Type B pancreatic cell (in vitro differentiated cells): Measurements from ENCODE around the gene RIMBP2. TPM values are rescaled to one million over a fixed set of nuclear protein-coding genes. Genes with fewer than 3 reads are reported as not detected.

Experiments used
- DNase-seq: peaks from one replicate; pipeline ENCODE4 v3.0.0; 2021; ENCODE audit warnings: mixed read lengths; ENCODE audit not compliant: unreplicated experiment; ENCODE audit errors: extremely low spot score
- H3K27ac Mint-ChIP-seq: 2 replicates; pipeline ENCODE4 v1.8.0; 2021; ENCODE audit warnings: mild to moderate bottlenecking, mixed read lengths
- H3K27me3 Mint-ChIP-seq: 2 replicates; pipeline ENCODE4 v1.8.0; 2021; ENCODE audit warnings: mixed read lengths
- H3K36me3 Mint-ChIP-seq: 2 replicates; pipeline ENCODE4 v1.8.0; 2021; ENCODE audit warnings: mixed read lengths
- H3K4me1 Mint-ChIP-seq: one replicate; pipeline ENCODE4 v1.8.0; 2021; ENCODE audit warnings: mixed read lengths; ENCODE audit not compliant: unreplicated experiment
- H3K4me3 Mint-ChIP-seq: 2 replicates; pipeline ENCODE4 v1.8.0; 2021; ENCODE audit warnings: mild to moderate bottlenecking, mixed read lengths
- H3K9me3 Mint-ChIP-seq: 2 replicates; pipeline ENCODE4 v1.8.0; 2021; ENCODE audit warnings: mixed read lengths
- total RNA-seq: library from RNA; stranded (reverse); gene quantifications from 2 replicates; pipeline ENCODE4 v1.2.1, GENCODE V29; 2021; ENCODE audit warnings: low replicate concordance
- TF ChIP-seq, protein P1 (sequence below): fragments of 200-600 bp; sonication (generic); conservative IDR thresholded peaks from 2 replicates; pipeline ENCODE4 v1.5.0; 2021; ENCODE audit warnings: antibody characterized with exemption, mild to moderate bottlenecking

Gene RIMBP2
- total RNA-seq, 1 donor from 2014 or later = 23.7 TPM

DNA sequence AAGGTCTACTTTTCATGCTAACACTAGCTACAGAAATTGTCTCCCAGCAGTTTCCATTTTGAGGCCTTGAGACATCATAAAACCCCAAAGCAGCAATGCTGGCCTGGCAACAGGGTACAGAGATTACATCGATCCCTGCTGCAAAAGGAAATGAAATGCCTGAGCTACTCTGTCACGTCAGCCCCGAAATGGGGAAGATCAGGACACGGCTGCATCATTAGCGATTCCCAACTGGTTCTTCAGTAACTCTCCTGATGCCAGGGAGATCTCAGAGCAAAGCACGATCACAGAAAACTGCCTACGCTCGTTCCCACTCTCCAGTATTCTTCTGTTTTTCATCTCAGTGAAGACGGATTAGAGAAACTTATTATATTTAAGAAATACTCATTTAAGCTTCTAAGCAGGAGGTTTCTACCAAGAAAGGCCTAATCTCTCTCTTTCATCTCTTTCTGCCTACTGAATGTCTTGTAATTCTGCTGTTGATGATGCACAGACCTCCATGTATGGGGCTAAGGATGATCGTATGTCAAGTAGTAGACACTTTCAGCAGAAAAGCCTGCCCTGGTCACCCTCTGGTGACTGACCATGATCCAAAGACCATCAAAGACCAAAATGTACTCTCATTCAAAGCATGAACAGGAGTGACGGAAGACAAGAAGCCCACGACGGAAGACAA, 168.5 kb downstream of the RIMBP2 start:
- H3K36me3 Mint-ChIP-seq = no peaks in the 10 kb centered on the region
- H3K9me3 Mint-ChIP-seq = no peaks in the 10 kb centered on the region
- H3K4me1 Mint-ChIP-seq = no peaks in the 10 kb centered on the region
- no peaks in the 10 kb centered on the region for H3K27me3 Mint-ChIP-seq
- TF ChIP-seq, protein P1, sequence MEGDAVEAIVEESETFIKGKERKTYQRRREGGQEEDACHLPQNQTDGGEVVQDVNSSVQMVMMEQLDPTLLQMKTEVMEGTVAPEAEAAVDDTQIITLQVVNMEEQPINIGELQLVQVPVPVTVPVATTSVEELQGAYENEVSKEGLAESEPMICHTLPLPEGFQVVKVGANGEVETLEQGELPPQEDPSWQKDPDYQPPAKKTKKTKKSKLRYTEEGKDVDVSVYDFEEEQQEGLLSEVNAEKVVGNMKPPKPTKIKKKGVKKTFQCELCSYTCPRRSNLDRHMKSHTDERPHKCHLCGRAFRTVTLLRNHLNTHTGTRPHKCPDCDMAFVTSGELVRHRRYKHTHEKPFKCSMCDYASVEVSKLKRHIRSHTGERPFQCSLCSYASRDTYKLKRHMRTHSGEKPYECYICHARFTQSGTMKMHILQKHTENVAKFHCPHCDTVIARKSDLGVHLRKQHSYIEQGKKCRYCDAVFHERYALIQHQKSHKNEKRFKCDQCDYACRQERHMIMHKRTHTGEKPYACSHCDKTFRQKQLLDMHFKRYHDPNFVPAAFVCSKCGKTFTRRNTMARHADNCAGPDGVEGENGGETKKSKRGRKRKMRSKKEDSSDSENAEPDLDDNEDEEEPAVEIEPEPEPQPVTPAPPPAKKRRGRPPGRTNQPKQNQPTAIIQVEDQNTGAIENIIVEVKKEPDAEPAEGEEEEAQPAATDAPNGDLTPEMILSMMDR = no peak
- DNase-seq = no peak
- no peak overlapping the region for H3K27ac Mint-ChIP-seq
- no peak overlapping the region for H3K4me3 Mint-ChIP-seq

DNA sequence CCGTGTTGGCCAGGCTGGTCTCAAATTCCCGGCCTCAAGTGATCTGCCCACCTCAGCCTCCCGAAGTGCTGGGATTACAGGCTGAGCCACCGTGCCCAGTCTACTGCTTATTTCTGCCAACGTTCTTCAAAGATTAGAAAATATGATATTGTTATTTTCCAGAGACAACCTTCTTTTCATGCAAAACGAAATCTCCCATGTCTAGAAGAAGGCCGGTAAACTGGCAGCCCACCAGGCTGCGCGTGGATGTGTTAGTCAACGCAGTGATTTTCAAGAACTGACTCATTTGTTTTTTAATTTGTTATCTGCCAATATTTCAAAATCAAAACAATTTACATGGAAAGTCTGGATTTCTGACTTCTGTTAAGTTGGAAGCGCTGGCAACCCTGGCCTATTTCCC, 169.6 kb downstream of the RIMBP2 start:
- no peaks in the 10 kb centered on the region for H3K4me1 Mint-ChIP-seq

DNA sequence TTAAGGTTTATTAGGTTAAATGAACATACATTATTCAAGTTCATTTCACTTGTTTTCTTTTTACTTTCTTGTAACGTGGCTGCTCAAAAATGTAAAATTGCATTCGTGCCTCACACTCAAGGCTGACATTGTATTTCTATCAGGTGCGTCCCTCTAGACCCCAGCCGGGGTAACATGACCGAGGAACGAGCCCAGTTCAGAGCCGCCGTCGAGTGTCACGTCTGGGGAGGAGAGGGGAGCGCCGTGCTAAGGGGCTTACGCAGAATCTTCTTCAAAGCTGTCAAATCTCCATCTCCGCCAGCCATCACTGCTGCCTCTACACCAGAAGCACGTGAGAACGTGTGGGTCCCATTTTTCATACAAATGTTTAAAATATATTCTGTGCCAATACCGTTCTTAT, 170.6 kb downstream of the RIMBP2 start:
- peaks cover 3% of the 10 kb centered on the region for H3K9me3 Mint-ChIP-seq
- TF ChIP-seq, protein P1 = no peak
- H3K27ac Mint-ChIP-seq = no peak overlapping the region
- no peak overlapping the region for H3K4me3 Mint-ChIP-seq
- H3K27me3 Mint-ChIP-seq = no peaks in the 10 kb centered on the region
- no peak for DNase-seq
- no peaks in the 10 kb centered on the region for H3K4me1 Mint-ChIP-seq
- H3K36me3 Mint-ChIP-seq = no peaks in the 10 kb centered on the region

More for the DNA sequence above, 169.6 kb downstream of the RIMBP2 start:
- Mint-ChIP-seq H3K27me3 (no peaks in the 10 kb centered on the region), H3K9me3 (no peaks in the 10 kb centered on the region), H3K27ac (no peak overlapping the region), H3K36me3 (no peaks in the 10 kb centered on the region), H3K4me3 (no peak overlapping the region)
- TF ChIP-seq, protein P1 = no peak
- DNase-seq = no peak

DNA sequence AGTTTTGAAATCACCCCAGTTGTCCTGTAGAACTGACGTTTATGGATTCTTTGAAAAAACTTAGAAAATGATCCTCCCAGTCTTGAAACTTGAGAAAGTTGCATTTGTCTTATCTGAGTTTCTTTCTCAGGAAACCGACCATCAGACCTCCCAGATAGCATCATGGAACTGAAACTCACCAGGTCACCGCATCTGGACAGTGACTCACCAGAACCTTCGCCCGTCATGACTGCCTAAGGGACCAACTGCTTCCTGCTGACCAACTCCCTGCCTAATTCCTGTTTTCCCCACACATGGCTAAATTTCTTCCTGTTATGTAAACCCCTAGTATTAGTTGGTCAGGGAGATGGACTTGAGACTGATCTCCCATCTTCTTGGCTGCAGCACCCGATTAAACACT, 175.7 kb downstream of the RIMBP2 start:
- H3K27me3 Mint-ChIP-seq = peaks cover 3% of the 10 kb centered on the region
- H3K4me3 Mint-ChIP-seq = no peak overlapping the region
- no peaks in the 10 kb centered on the region for H3K4me1 Mint-ChIP-seq
- no peak for DNase-seq
- TF ChIP-seq, protein P1 = no peak
- no peak overlapping the region for H3K27ac Mint-ChIP-seq
- peaks cover 3% of the 10 kb centered on the region for H3K36me3 Mint-ChIP-seq
- H3K9me3 Mint-ChIP-seq = peaks cover 6% of the 10 kb centered on the region

DNA sequence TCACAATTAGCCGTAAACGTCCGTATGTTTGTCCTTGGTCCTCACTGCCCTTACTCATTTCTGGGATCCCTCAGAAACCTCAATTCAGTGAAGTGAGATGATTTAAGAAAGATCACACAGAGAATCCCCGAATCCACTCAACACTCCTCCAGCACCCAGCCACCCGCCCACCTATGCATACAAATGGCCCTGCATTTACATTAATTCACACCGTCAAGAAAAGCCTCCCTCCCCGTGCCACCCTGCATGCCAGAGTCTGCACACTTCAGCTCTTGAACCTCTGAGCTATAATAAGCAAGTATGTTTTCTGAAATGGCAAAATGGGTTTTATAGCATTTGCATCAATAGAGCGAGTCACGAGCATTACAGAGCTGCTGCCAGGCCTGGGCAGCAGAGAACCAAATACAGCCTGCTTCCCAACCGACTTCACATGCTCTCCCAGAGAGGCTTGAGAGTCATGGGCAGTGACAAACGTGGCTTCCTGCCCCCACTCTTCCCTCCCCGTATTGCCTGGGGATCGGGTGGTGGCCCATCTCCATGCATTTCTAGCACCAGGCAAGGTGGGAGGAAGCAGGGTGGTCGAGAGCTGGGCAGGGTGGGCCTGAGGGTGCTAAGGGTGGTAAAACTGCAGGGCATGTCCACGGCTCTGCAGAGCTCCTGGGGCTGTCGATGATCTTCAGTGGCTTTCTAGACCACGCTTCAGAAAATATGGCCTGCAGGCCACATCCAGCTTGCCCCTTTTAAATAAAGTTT, 177.6 kb downstream of the RIMBP2 start:
- TF ChIP-seq, protein P1 = no peak
- no peak for DNase-seq
- Mint-ChIP-seq H3K4me1 (no peaks in the 10 kb centered on the region), H3K9me3 (peaks cover 6% of the 10 kb centered on the region), H3K36me3 (peaks cover 3% of the 10 kb centered on the region), H3K27ac (no peak overlapping the region), H3K4me3 (no peak overlapping the region), H3K27me3 (peaks cover 3% of the 10 kb centered on the region)
